ENCODE data around the gene PCDHAC1. TPM values are rescaled to one million over a fixed set of nuclear protein-coding genes. Genes with fewer than 3 reads are reported as not detected.

Gene PCDHAC1
- polyA plus RNA-seq, 4 donors, result 0.10 to 0.27 TPM; not detected in 2

DNA sequence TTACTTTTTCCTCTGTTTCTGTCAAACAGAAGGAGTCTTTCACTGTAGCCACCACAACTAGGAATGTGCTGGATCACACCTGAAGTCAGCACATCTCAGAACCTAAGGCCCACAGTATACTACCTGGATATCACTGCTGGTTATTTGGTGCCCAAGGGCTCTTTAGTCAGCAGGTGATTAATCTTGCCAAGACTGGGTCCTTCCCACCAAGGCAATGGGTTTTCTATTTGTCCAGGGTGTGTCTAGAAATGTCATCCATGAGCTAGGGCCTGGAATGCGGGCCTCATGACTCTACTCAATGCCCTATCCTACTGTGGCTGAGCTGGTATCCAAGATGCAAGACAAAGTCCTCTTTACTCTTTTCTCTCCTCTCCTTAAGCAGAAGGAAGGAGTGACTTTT lies 9.8 kb upstream of the PCDHAC1 start:
- H3K4me3 ChIP-seq (ENCODE audit: low read depth in 1 of 3, low read length in 3 of 3), result no peak overlapping the region
- H3K36me3 ChIP-seq (ENCODE audit: control insufficient read depth in 3 of 3, insufficient read depth in 2 of 3, low read depth in 1 of 3, low read length in 3 of 3), result no peaks in the 10 kb centered on the region
- peaks cover 0 to 2% (median 0%) of the 10 kb centered on the region in 3 donors for H3K27me3 ChIP-seq (ENCODE audit: control insufficient read depth in 3 of 3, insufficient read depth in 3 of 3, low read length in 3 of 3)
- 75 to 83% (median 77%) methylated on average over 1 of the region's 1 CpG for WGBS, 3 donors
- H3K9me3 ChIP-seq (ENCODE audit: control insufficient read depth in 2 of 2, insufficient read depth in 1 of 2, low read depth in 1 of 2, low read length in 1 of 2), result peaks cover 0 to 16% of the 10 kb centered on the region in 2 donors
- DNase-seq (no peak), FAIRE-seq (no peak)
- no peaks in the 10 kb centered on the region for H3K4me1 ChIP-seq (ENCODE audit: control insufficient read depth in 3 of 3, insufficient read depth in 2 of 3, low read depth in 1 of 3, low read length in 2 of 3)
- H3K27ac ChIP-seq (ENCODE audit: low read depth in 1 of 3, low read length in 2 of 3), result no peak overlapping the region

DNA sequence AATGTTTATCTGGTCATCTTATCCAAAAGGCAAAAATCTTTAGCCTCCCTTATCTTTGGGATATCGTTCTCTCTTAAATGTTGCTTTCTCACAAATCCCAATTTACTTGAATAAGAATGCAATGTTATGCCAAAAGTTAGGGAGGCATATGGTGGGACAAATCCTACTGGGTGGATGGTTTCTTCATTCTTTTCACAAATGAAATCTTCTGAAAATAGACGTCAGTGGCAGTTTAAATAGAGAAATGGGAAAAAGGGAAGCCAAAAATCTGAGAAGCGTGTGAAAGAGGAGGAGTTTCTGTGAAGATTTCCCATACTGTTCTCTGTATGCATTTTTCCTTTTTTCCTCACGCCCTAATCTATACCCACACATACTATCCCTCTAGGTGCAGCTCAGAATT lies 2.5 kb upstream of the PCDHAC1 start:
- H3K4me3 ChIP-seq (ENCODE audit: low read depth in 1 of 3, low read length in 3 of 3), result no peak overlapping the region
- H3K27me3 ChIP-seq (ENCODE audit: control insufficient read depth in 3 of 3, insufficient read depth in 3 of 3, low read length in 3 of 3), result peaks cover 0 to 28% (median 17%) of the 10 kb centered on the region in 3 donors
- no peaks in the 10 kb centered on the region for H3K36me3 ChIP-seq (ENCODE audit: control insufficient read depth in 3 of 3, insufficient read depth in 2 of 3, low read depth in 1 of 3, low read length in 3 of 3)
- H3K4me1 ChIP-seq (ENCODE audit: control insufficient read depth in 3 of 3, insufficient read depth in 2 of 3, low read depth in 1 of 3, low read length in 2 of 3), result no peaks in the 10 kb centered on the region
- no peak for FAIRE-seq
- no peak overlapping the region for H3K27ac ChIP-seq (ENCODE audit: low read depth in 1 of 3, low read length in 2 of 3)
- 57 to 68% (median 60%) methylated on average over 4 of the region's 4 CpGs for WGBS, 3 donors
- no peak for DNase-seq
- H3K9me3 ChIP-seq (ENCODE audit: control insufficient read depth in 2 of 2, insufficient read depth in 1 of 2, low read depth in 1 of 2, low read length in 1 of 2), result peaks cover 2 to 15% of the 10 kb centered on the region in 2 donors

DNA sequence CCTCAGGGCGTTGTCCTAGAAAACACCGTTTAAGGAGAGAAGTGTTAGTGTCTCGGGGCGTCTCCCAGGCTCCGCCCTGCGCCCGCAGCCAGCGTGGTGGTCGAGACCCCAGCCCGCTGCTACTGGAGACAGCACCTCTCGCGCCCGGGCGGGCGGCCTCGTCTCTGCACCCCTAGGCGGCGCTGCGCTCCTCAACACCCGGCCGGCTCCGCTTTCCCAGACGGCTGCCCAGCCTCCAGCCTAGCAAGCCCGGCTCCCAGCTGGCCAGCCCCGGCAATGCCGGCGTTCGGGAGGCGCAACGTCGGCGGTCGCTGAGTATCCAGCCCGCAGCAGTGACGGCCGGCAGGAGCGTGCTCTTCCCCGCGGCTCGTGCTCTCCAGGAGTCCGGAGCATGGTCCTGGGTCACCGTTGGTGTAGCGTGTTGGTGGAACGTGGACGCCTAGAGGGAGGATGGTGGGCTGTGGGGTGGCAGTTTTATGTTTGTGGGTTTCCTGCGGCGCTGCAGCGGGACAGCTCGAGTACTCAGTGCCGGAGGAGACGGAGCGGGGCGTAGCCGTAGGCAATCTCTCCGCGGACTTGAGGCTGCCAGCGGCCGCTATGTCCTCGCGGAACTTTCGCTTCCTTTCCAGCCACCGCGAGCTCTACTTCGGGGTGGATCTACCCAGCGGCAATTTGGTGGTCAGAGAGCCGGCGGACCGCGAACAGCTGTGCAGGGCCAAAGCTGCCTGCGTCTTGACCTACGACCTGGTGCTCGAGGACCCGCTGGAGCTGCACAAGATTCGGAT lies 536 bp downstream of the PCDHAC1 start:
- Histone ChIP-seq H3K9me3 (ENCODE audit: control insufficient read depth in 2 of 2, insufficient read depth in 1 of 2, low read depth in 1 of 2, low read length in 1 of 2) (peaks cover 2 to 15% of the 10 kb centered on the region in 2 donors), H3K36me3 (ENCODE audit: control insufficient read depth in 3 of 3, insufficient read depth in 2 of 3, low read depth in 1 of 3, low read length in 3 of 3) (no peaks in the 10 kb centered on the region), H3K27ac (ENCODE audit: low read depth in 1 of 3, low read length in 2 of 3) (no peak overlapping the region), H3K4me1 (ENCODE audit: control insufficient read depth in 3 of 3, insufficient read depth in 2 of 3, low read depth in 1 of 3, low read length in 2 of 3) (no peaks in the 10 kb centered on the region), H3K4me3 (ENCODE audit: low read depth in 1 of 3, low read length in 3 of 3) (peak overlapping the region in 2 of 3 donors; percentile 2 to 25), H3K27me3 (ENCODE audit: control insufficient read depth in 3 of 3, insufficient read depth in 3 of 3, low read length in 3 of 3) (peaks cover 0 to 30% (median 19%) of the 10 kb centered on the region in 3 donors)
- WGBS, 3 donors, result 4 to 22% (median 19%) methylated on average over 71 to 74 of the region's 74 CpGs
- DNase-seq, result peak in 1 of 2 donors; percentile 61
- no peak for FAIRE-seq

DNA sequence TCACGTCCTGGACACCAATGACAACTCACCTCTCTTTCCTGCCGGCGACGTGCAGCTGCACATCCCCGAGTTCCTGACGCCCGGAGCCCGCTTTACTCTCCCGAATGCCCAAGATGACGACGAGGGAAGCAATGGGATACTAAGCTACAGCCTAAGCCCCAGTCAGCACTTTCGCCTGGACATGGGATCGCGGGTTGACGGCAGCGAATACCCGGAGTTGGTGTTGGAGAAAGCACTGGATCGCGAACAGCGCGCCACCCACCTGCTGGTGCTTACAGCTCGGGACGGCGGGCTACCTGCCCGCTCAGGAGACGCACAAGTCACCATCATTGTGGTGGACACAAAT lies 1.1 kb downstream of the PCDHAC1 start:
- FAIRE-seq (no peak), DNase-seq (no peak)
- Histone ChIP-seq H3K27me3 (ENCODE audit: control insufficient read depth in 3 of 3, insufficient read depth in 3 of 3, low read length in 3 of 3) (peaks cover 0 to 30% (median 19%) of the 10 kb centered on the region in 3 donors), H3K27ac (ENCODE audit: low read depth in 1 of 3, low read length in 2 of 3) (no peak overlapping the region), H3K4me1 (ENCODE audit: control insufficient read depth in 3 of 3, insufficient read depth in 2 of 3, low read depth in 1 of 3, low read length in 2 of 3) (no peaks in the 10 kb centered on the region), H3K36me3 (ENCODE audit: control insufficient read depth in 3 of 3, insufficient read depth in 2 of 3, low read depth in 1 of 3, low read length in 3 of 3) (no peaks in the 10 kb centered on the region), H3K9me3 (ENCODE audit: control insufficient read depth in 2 of 2, insufficient read depth in 1 of 2, low read depth in 1 of 2, low read length in 1 of 2) (peaks cover 2 to 15% of the 10 kb centered on the region in 2 donors), H3K4me3 (ENCODE audit: low read depth in 1 of 3, low read length in 3 of 3) (peak overlapping the region in 1 of 3 donors; percentile 25)
- WGBS, 3 donors, result 13 to 37% (median 26%) methylated on average over 26 of the region's 26 CpGs

DNA sequence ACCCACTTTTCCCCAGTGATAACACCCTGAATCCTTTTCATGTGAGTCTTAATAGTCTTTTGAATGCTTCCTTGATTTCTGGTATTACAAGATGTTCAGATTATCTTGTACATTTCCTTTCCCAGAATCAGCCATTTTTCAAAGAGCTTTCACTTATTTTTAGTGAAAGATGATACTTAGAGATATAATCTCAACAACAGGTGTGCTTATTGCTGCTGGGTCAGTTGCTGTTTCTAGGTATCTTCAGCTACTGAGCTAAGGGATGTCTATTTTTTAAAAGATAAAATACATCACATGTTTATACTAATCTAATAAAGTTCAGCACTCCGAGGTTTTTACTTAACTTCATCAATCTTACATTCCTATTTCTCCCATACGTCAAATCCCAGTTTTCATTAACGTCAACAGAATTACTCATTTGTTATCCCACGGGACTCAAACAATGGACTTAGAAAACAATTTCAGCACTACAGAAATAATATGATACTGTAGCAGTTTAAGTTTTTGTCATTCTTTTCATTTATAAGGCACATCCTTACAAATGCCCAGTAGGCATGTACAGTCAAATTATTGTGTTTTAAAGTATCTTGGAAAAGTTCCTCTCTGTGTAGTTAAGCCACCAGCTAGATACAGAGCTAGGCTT lies 9.0 kb downstream of the PCDHAC1 start:
- Histone ChIP-seq H3K27ac (ENCODE audit: low read depth in 1 of 3, low read length in 2 of 3) (no peak overlapping the region), H3K9me3 (ENCODE audit: control insufficient read depth in 2 of 2, insufficient read depth in 1 of 2, low read depth in 1 of 2, low read length in 1 of 2) (no peaks in the 10 kb centered on the region), H3K27me3 (ENCODE audit: control insufficient read depth in 3 of 3, insufficient read depth in 3 of 3, low read length in 3 of 3) (no peaks in the 10 kb centered on the region), H3K4me1 (ENCODE audit: control insufficient read depth in 3 of 3, insufficient read depth in 2 of 3, low read depth in 1 of 3, low read length in 2 of 3) (no peaks in the 10 kb centered on the region), H3K36me3 (ENCODE audit: control insufficient read depth in 3 of 3, insufficient read depth in 2 of 3, low read depth in 1 of 3, low read length in 3 of 3) (no peaks in the 10 kb centered on the region), H3K4me3 (ENCODE audit: low read depth in 1 of 3, low read length in 3 of 3) (no peak overlapping the region)
- FAIRE-seq, result no peak
- DNase-seq, result no peak
- 81 to 83% (median 82%) methylated on average over 4 of the region's 4 CpGs for WGBS, 3 donors

DNA sequence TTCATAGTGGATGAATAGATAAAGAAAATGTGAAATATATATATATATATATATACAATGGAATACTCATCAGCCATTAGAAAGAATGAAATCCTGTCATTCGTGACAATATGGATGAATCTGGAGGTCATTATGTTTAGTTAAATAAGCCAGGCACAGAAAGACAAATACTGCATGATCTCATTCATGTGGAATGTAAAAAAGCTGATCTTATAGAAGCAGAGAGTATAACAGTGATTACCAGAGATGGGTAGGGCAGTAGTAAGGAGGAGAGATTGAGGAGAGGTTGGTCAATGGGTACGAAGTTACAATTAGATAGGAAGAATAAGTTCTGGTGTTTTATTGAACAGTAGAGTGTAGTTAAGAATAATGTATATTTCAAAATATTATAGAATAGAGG lies 20.5 kb downstream of the PCDHAC1 start:
- no peak overlapping the region for H3K27ac ChIP-seq (ENCODE audit: low read depth in 1 of 3, low read length in 2 of 3)
- no peaks in the 10 kb centered on the region for H3K4me1 ChIP-seq (ENCODE audit: control insufficient read depth in 3 of 3, insufficient read depth in 2 of 3, low read depth in 1 of 3, low read length in 2 of 3)
- FAIRE-seq, result no peak
- no peaks in the 10 kb centered on the region for H3K36me3 ChIP-seq (ENCODE audit: control insufficient read depth in 3 of 3, insufficient read depth in 2 of 3, low read depth in 1 of 3, low read length in 3 of 3)
- H3K9me3 ChIP-seq (ENCODE audit: control insufficient read depth in 2 of 2, insufficient read depth in 1 of 2, low read depth in 1 of 2, low read length in 1 of 2), result peaks cover 0 to 2% of the 10 kb centered on the region in 2 donors
- no peak for DNase-seq
- H3K27me3 ChIP-seq (ENCODE audit: control insufficient read depth in 3 of 3, insufficient read depth in 3 of 3, low read length in 3 of 3), result no peaks in the 10 kb centered on the region
- WGBS, 3 donors, result 31 to 54% (median 51%) methylated on average over 2 of the region's 2 CpGs
- H3K4me3 ChIP-seq (ENCODE audit: low read depth in 1 of 3, low read length in 3 of 3), result no peak overlapping the region

DNA sequence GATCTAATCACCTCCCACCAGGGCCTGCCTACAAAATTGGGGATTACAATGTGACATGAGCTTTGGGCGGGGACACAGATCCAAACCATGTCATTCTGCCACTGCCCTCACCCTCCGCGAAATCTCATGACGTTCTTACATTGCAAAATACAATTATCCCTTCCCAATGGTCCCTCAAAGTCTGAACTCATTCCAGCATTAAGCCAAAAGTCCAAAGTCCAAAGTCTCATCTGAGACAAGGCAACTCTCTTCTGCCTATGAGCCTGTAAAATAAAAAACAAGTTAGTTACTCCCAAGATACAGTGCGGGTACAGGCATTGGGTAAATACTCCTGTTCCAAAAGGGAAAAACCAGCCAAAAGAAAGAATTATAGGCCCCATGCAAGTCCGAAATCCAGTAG lies 25.5 kb downstream of the PCDHAC1 start:
- no peak overlapping the region for H3K4me3 ChIP-seq (ENCODE audit: low read depth in 1 of 3, low read length in 3 of 3)
- H3K9me3 ChIP-seq (ENCODE audit: control insufficient read depth in 2 of 2, insufficient read depth in 1 of 2, low read depth in 1 of 2, low read length in 1 of 2), result peaks cover 0 to 3% of the 10 kb centered on the region in 2 donors
- no peaks in the 10 kb centered on the region for H3K4me1 ChIP-seq (ENCODE audit: control insufficient read depth in 3 of 3, insufficient read depth in 2 of 3, low read depth in 1 of 3, low read length in 2 of 3)
- no peak overlapping the region for H3K27ac ChIP-seq (ENCODE audit: low read depth in 1 of 3, low read length in 2 of 3)
- no peak for FAIRE-seq
- no peak for DNase-seq
- WGBS, 3 donors, result 73 to 77% (median 74%) methylated on average over 6 of the region's 6 CpGs
- no peaks in the 10 kb centered on the region for H3K36me3 ChIP-seq (ENCODE audit: control insufficient read depth in 3 of 3, insufficient read depth in 2 of 3, low read depth in 1 of 3, low read length in 3 of 3)
- H3K27me3 ChIP-seq (ENCODE audit: control insufficient read depth in 3 of 3, insufficient read depth in 3 of 3, low read length in 3 of 3), result no peaks in the 10 kb centered on the region

DNA sequence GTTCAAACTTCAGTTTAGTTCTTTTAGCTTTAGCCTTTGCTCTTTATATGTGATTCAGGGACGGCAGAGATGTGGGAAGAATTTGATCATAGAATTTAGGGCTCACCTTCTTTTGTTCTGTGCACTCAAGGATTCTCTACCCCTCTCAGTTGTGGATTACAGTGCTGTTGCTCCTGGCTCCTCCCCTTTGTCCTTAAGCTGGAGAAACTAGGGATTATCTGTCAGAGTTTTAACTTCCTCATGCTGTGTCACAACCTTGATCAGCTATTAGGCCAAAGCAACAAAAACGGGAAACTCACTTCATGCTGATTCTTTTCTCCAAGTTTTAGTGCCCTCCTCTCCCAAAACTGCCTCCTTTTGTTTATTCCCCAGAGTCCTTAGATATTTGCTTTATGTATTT lies 27.1 kb downstream of the PCDHAC1 start:
- 37 to 46% (median 40%) methylated on average over 2 of the region's 2 CpGs for WGBS, 3 donors
- Histone ChIP-seq H3K9me3 (ENCODE audit: control insufficient read depth in 2 of 2, insufficient read depth in 1 of 2, low read depth in 1 of 2, low read length in 1 of 2) (peaks cover 0 to 3% of the 10 kb centered on the region in 2 donors), H3K4me1 (ENCODE audit: control insufficient read depth in 3 of 3, insufficient read depth in 2 of 3, low read depth in 1 of 3, low read length in 2 of 3) (no peaks in the 10 kb centered on the region), H3K27me3 (ENCODE audit: control insufficient read depth in 3 of 3, insufficient read depth in 3 of 3, low read length in 3 of 3) (no peaks in the 10 kb centered on the region), H3K36me3 (ENCODE audit: control insufficient read depth in 3 of 3, insufficient read depth in 2 of 3, low read depth in 1 of 3, low read length in 3 of 3) (no peaks in the 10 kb centered on the region), H3K4me3 (ENCODE audit: low read depth in 1 of 3, low read length in 3 of 3) (no peak overlapping the region), H3K27ac (ENCODE audit: low read depth in 1 of 3, low read length in 2 of 3) (no peak overlapping the region)
- FAIRE-seq (no peak), DNase-seq (no peak)
